Measurements from ENCODE around the gene SCRN3.

Gene SCRN3

GRCh38 chr2:174397773-174398172, 2.2 kb downstream of the SCRN3 start:
- Histone ChIP-seq H3K27me3 (ENCODE audit: insufficient read depth, poor library complexity, severe bottlenecking) (no peaks in the 10 kb centered on the region), H3K27ac (replicated peaks) (no peak overlapping the region), H3K4me3 (replicated peaks; ENCODE audit: insufficient read depth, low read length) (no peak overlapping the region)
- no peak for DNase-seq (ENCODE audit: low read depth in 1 of 2, low spot score in 1 of 2)
- TF ChIP-seq GABPA (IDR thresholded peaks at IDR 0.05; ENCODE audit: low read depth), result no peak
- TF ChIP-seq SPI1 (IDR thresholded peaks at IDR 0.05; ENCODE audit: borderline replicate concordance, low read depth), result no peak
- no peak for TF ChIP-seq POLR2AphosphoS5 (IDR thresholded peaks at IDR 0.05; ENCODE audit: low read depth)
- TF ChIP-seq REST (IDR thresholded peaks at IDR 0.05; ENCODE audit: insufficient replicate concordance, low read depth), result no peak
- no peak for TF ChIP-seq CTCF (IDR thresholded peaks at IDR 0.05; ENCODE audit: insufficient read depth, low read length)

- Histone ChIP-seq H3K27ac (replicated peaks) (no peak overlapping the region), H3K27me3 (ENCODE audit: insufficient read depth, poor library complexity, severe bottlenecking) (no peaks in the 10 kb centered on the region), H3K4me3 (replicated peaks; ENCODE audit: insufficient read depth, low read length) (no peak overlapping the region)
- TF ChIP-seq REST (IDR thresholded peaks at IDR 0.05; ENCODE audit: insufficient replicate concordance, low read depth), result no peak
- no peak for TF ChIP-seq POLR2AphosphoS5 (IDR thresholded peaks at IDR 0.05; ENCODE audit: low read depth)
- no peak for TF ChIP-seq SPI1 (IDR thresholded peaks at IDR 0.05; ENCODE audit: borderline replicate concordance, low read depth)
- TF ChIP-seq GABPA (IDR thresholded peaks at IDR 0.05; ENCODE audit: low read depth), result no peak
- no peak for TF ChIP-seq CTCF (IDR thresholded peaks at IDR 0.05; ENCODE audit: insufficient read depth, low read length)
- DNase-seq (ENCODE audit: low read depth in 1 of 2, low spot score in 1 of 2), result no peak
Observed at GRCh38 chr2:174399171-174399570, 3.6 kb downstream of the SCRN3 start.

- no peak overlapping the region for H3K27ac ChIP-seq (replicated peaks)
- H3K4me3 ChIP-seq (replicated peaks; ENCODE audit: insufficient read depth, low read length), result no peak overlapping the region
- TF ChIP-seq GABPA (IDR thresholded peaks at IDR 0.05; ENCODE audit: low read depth) (no peak), SPI1 (IDR thresholded peaks at IDR 0.05; ENCODE audit: borderline replicate concordance, low read depth) (no peak), POLR2AphosphoS5 (IDR thresholded peaks at IDR 0.05; ENCODE audit: low read depth) (no peak), REST (IDR thresholded peaks at IDR 0.05; ENCODE audit: insufficient replicate concordance, low read depth) (no peak), CTCF (IDR thresholded peaks at IDR 0.05; ENCODE audit: insufficient read depth, low read length) (no peak)
Observed at GRCh38 chr2:174400853-174401252, 5.3 kb downstream of the SCRN3 start.

More at GRCh38 chr2:174400853-174401252, 5.3 kb downstream of the SCRN3 start:
- DNase-seq (ENCODE audit: low read depth in 1 of 2, low spot score in 1 of 2), result no peak
- H3K27me3 ChIP-seq (ENCODE audit: insufficient read depth, poor library complexity, severe bottlenecking), result no peaks in the 10 kb centered on the region

Data from HL-60 (cell line).